ENCODE data around the gene NCSTN. TPM values are rescaled to one million over a fixed set of nuclear protein-coding genes. Genes with fewer than 3 reads are reported as not detected.

NCSTN gene
- total and polyA plus RNA-seq, 8 donors, result 29.7 to 64.7 (median 49.6) TPM

DNA sequence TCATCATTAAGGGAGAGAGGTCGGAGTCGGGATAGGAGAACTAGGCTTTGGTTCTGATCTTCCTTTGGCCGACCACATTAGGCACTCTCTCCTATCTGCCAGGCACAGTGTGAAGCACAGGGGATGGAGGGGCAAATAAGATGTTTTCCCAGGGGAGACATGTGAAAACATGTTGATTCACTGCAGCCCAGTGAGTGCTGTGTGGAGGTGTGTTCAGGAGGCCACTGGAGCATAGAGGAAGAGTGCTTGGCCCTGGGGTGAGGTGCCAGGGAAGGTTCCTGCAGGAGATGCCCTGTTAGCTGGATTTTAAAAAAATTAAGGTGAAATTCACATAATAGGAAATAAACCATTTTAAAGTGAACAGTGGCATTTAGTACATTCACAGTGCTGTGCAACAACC lies 60.9 kb downstream of the NCSTN start:
- Histone ChIP-seq H3K4me3 (no peak overlapping the region), H3K27me3 (no peaks in the 10 kb centered on the region), H3K4me1 (no peaks in the 10 kb centered on the region), H3K9me3 (no peaks in the 10 kb centered on the region), H3K27ac (no peak overlapping the region), H3K36me3 (no peaks in the 10 kb centered on the region)
- intact Hi-C loops (cut with DNase I), result no loop called here
- DNase-seq (no peak), FAIRE-seq (no peak), ATAC-seq (no peak)
- TF ChIP-seq CTCF (IDR thresholded peaks at IDR 0.05), result no peak
- 83 to 92% methylated on average over 3 of the region's 3 CpGs for WGBS, 2 donors

GRCh38 chr1:160405331-160405877 lies 62.2 kb downstream of the NCSTN start:
- no peak for DNase-seq
- Histone ChIP-seq H3K9me3 (no peaks in the 10 kb centered on the region), H3K4me3 (no peak overlapping the region), H3K4me1 (no peaks in the 10 kb centered on the region), H3K27me3 (no peaks in the 10 kb centered on the region), H3K27ac (no peak overlapping the region), H3K36me3 (no peaks in the 10 kb centered on the region)
- intact Hi-C loops (cut with DNase I), result no loop called here
- 88 to 90% methylated on average over 2 of the region's 2 CpGs for WGBS, 2 donors
- ATAC-seq, result no peak
- no peak for FAIRE-seq
- no peak for TF ChIP-seq CTCF (IDR thresholded peaks at IDR 0.05)

DNA sequence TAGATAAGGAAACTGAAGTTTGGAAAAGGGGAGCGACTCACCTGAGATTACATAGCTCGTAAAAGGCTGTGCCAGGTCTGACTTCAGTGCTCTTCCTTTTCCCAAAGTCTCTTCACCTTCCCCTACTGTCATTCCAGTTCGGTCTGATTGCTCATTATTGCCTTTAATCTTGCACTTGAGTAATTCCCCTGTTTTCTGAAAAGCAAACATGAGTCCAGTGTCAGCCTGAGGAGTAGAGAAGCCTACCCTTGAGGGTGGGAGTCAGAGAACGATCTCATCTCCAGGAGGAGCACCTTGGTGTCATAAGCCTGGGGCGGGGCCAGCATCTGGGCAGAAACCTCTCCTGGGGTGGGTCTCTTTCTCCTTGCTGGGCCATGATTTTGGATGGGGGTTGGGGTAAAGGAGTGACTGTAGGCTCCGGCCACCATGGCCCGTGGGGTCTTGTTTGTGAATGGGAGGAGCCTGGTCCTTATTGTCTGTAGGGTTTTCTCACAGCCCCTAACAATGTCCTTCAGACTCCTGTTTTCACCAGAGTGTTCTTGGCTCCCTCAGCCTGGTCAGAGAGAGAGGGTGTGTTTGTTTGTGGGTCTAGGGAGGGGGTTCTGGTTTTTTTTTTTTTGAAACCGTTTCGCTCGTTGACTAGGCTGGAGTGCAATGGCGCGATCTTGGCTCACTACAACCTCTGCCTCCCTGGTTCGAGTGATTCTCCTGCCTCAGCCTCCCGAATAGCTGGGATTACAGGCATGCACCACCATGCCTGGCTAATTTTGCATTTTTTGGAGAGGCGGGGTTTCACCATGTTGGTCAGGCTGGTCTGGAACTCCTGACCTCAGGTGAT lies 63.2 kb downstream of the NCSTN start:
- FAIRE-seq, result no peak
- H3K4me3 ChIP-seq, result no peak overlapping the region
- intact Hi-C loops (cut with DNase I), result no loop called here
- H3K36me3 ChIP-seq, result no peaks in the 10 kb centered on the region
- H3K27ac ChIP-seq, result no peak overlapping the region
- H3K4me1 ChIP-seq, result no peaks in the 10 kb centered on the region
- no peak for ATAC-seq
- no peak for TF ChIP-seq CTCF (IDR thresholded peaks at IDR 0.05)
- no peaks in the 10 kb centered on the region for H3K9me3 ChIP-seq
- WGBS, 2 donors, result 83 to 86% methylated on average over 15 of the region's 15 CpGs
- H3K27me3 ChIP-seq, result no peaks in the 10 kb centered on the region
- DNase-seq, result no peak

DNA sequence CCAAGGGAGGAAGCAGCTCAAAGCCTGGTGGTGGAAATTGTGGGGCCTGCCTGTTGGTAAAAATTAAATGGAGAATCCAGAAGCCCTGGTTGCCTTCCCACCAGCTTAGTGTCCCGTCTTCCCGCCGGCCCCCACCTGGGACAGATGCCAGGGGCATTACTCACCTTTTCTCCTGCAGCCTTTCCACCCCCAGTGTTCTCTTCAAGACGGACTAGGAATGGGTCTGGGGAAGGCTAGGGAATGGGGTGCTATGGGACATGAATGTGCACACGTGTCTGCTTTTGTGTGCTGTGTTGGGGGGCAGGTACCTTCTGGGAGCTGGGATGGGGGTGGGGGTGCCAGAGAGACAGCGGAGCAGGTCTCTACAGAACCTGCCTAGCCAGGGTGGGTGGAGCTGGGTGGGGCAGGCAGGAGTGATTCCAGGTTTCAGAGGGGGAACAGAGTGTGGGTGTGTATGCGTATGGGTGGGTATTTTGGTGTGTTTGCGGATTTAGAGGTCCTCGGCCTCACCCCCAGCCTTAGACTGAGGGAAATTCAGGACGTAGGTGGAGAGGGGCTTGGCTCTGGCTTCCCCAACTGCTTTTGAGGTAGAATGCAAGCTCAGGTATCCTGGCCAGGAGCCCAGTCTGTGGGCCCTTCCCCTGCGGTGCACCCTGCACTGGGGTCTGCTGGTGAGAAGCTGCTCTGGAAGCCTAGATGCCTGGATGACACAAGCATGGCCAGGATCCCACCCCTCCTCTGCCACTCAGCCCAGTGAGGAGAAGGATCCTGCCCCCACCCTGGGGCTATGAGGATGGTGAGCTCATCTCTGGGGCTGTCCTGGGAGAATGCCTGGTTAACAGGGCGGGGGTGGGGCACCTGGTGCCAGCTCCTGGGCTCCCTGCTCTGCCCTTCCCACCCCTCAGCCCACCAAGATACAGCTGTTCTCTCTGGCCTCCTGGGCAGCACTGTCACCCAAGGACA lies 64.9 kb downstream of the NCSTN start:
- no peaks in the 10 kb centered on the region for H3K36me3 ChIP-seq
- H3K4me3 ChIP-seq, result no peak overlapping the region
- DNase-seq, result no peak
- 76 to 81% methylated on average over 12 of the region's 12 CpGs for WGBS, 2 donors
- H3K27ac ChIP-seq, result no peak overlapping the region
- TF ChIP-seq CTCF (IDR thresholded peaks at IDR 0.05), result no peak
- intact Hi-C loops (cut with DNase I), result no loop called here
- no peaks in the 10 kb centered on the region for H3K27me3 ChIP-seq
- ATAC-seq, result peak in 1 of 4 donors; percentile 45
- H3K9me3 ChIP-seq, result no peaks in the 10 kb centered on the region
- no peak for FAIRE-seq
- H3K4me1 ChIP-seq, result no peaks in the 10 kb centered on the region

Other genes starting within 250 kb of the NCSTN start
- 10 to 100 TPM; 12.9 to 24.5 (median 16.5) TPM for gene IGSF8, start 244.8 kb upstream of the NCSTN start, total RNA-seq
- 10 to 100 TPM; 24.7 TPM for gene IGSF8, start 244.8 kb upstream of the NCSTN start, polyA plus RNA-seq
- 1 to 10 TPM in 1 of 6 donors, under 1 TPM in 5; 0.34 to 2.7 (median 0.45) TPM for gene ATP1A2, start 227.6 kb upstream of the NCSTN start, total RNA-seq
- 1 to 10 TPM in 1 of 2 donors, under 1 TPM in 1; 0.89 to 1.6 TPM for gene ATP1A2, start 227.6 kb upstream of the NCSTN start, polyA plus RNA-seq
- not detected for gene ATP1A4, start 191.8 kb upstream of the NCSTN start, total RNA-seq
- gene ATP1A4, start 191.8 kb upstream of the NCSTN start, polyA plus RNA-seq, result not detected
- gene CASQ1, start 152.8 kb upstream of the NCSTN start, total RNA-seq, result not detected
- gene CASQ1, start 152.8 kb upstream of the NCSTN start, polyA plus RNA-seq, result under 1 TPM in 1 of 2 donors, not detected in 1; 0.14 TPM
- 10 to 100 TPM; 15.0 to 47.3 (median 23.0) TPM for gene PEA15, start 138.0 kb upstream of the NCSTN start, total RNA-seq
- 10 to 100 TPM; 37.3 to 52.3 TPM for gene PEA15, start 138.0 kb upstream of the NCSTN start, polyA plus RNA-seq
- 10 to 100 TPM; 51.1 to 93.0 (median 74.5) TPM for gene DCAF8, start 80.8 kb upstream of the NCSTN start, total RNA-seq
- gene DCAF8, start 80.8 kb upstream of the NCSTN start, polyA plus RNA-seq, result 100 to 1,000 TPM in 1 of 2 donors, 10 to 100 TPM in 1; 98.8 to 122 TPM
- 10 to 100 TPM; 15.0 to 27.9 (median 22.6) TPM for gene PEX19, start 58.2 kb upstream of the NCSTN start, total RNA-seq
- gene PEX19, start 58.2 kb upstream of the NCSTN start, polyA plus RNA-seq, result 10 to 100 TPM in 1 of 2 donors, 1 to 10 TPM in 1; 6.8 to 18.0 TPM
- 100 to 1,000 TPM in 1 of 6 donors, 10 to 100 TPM in 5; 61.1 to 114 (median 83.4) TPM for gene COPA, start 133 bp upstream of the NCSTN start, total RNA-seq
- gene COPA, start 133 bp upstream of the NCSTN start, polyA plus RNA-seq, result 10 to 100 TPM; 34.7 to 50.4 TPM
- not detected for gene NHLH1, start 23.7 kb downstream of the NCSTN start, total RNA-seq
- under 1 TPM; 0.11 to 0.14 TPM for gene NHLH1, start 23.7 kb downstream of the NCSTN start, polyA plus RNA-seq
- gene VANGL2, start 57.2 kb downstream of the NCSTN start, total RNA-seq, result 1 to 10 TPM; 2.5 to 9.9 (median 4.4) TPM
- 1 to 10 TPM; 3.6 to 4.3 TPM for gene VANGL2, start 57.2 kb downstream of the NCSTN start, polyA plus RNA-seq
- gene SLAMF6, start 179.9 kb downstream of the NCSTN start, total RNA-seq, result under 1 TPM; 0.04 to 0.81 (median 0.26) TPM
- under 1 TPM; 0.07 to 0.11 TPM for gene SLAMF6, start 179.9 kb downstream of the NCSTN start, polyA plus RNA-seq
- gene CD84, start 236.1 kb downstream of the NCSTN start, total RNA-seq, result 10 to 100 TPM in 1 of 6 donors, 1 to 10 TPM in 5; 2.3 to 13.2 (median 3.7) TPM
- gene CD84, start 236.1 kb downstream of the NCSTN start, polyA plus RNA-seq, result under 1 TPM; 0.16 to 0.57 TPM

Data from pancreas (tissue), 10 donors.